ENCODE measurements around the gene TAC3. TPM values are rescaled to one million over a fixed set of nuclear protein-coding genes. Genes with fewer than 3 reads are reported as not detected.

Gene TAC3
- total RNA-seq, 4 donors from 2014 or later: not detected

GRCh38 chr12:56996793-56997545 is 19.4 kb downstream of the TAC3 start:
- Histone ChIP-seq H3K36me3 (peaks cover 0 to 24% of the 10 kb centered on the region in 2 donors), H3K4me3 (no peak overlapping the region), H3K27me3 (no peaks in the 10 kb centered on the region), H3K27ac (no peak overlapping the region), H3K4me1 (peaks cover 4 to 5% of the 10 kb centered on the region in 2 donors), H3K9me3 (no peaks in the 10 kb centered on the region)
- in situ Hi-C loops (cut with MboI; ENCODE audit: low sequenced_read_pairs in 4 of 4): no loop called here
- DNase-seq (no peak), ATAC-seq (no peak)
- no peak for TF ChIP-seq POLR2A (IDR thresholded peaks at IDR 0.05)
- TF ChIP-seq, protein P1, sequence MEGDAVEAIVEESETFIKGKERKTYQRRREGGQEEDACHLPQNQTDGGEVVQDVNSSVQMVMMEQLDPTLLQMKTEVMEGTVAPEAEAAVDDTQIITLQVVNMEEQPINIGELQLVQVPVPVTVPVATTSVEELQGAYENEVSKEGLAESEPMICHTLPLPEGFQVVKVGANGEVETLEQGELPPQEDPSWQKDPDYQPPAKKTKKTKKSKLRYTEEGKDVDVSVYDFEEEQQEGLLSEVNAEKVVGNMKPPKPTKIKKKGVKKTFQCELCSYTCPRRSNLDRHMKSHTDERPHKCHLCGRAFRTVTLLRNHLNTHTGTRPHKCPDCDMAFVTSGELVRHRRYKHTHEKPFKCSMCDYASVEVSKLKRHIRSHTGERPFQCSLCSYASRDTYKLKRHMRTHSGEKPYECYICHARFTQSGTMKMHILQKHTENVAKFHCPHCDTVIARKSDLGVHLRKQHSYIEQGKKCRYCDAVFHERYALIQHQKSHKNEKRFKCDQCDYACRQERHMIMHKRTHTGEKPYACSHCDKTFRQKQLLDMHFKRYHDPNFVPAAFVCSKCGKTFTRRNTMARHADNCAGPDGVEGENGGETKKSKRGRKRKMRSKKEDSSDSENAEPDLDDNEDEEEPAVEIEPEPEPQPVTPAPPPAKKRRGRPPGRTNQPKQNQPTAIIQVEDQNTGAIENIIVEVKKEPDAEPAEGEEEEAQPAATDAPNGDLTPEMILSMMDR (IDR thresholded peaks at IDR 0.05 in 4 of 5, conservative IDR thresholded peaks at IDR 0.05 in 1 of 5): no peak
- intact Hi-C loops (cut with DNase I; ENCODE audit: low total_unique reads): no loop called here

DNA sequence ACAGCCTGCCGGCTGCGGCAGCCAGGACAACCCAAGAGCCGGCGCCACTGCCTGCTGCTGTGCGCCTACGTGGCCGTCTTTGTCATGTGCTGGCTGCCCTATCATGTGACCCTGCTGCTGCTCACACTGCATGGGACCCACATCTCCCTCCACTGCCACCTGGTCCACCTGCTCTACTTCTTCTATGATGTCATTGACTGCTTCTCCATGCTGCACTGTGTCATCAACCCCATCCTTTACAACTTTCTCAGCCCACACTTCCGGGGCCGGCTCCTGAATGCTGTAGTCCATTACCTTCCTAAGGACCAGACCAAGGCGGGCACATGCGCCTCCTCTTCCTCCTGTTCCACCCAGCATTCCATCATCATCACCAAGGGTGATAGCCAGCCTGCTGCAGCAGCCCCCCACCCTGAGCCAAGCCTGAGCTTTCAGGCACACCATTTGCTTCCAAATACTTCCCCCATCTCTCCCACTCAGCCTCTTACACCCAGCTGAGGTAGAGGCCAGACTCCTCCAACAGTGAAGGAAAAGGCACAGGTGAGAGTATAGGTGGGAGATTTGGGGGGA is 20.3 kb downstream of the TAC3 start:
- H3K4me3 ChIP-seq: no peak overlapping the region
- peaks cover under 1 to 3% of the 10 kb centered on the region in 2 donors for H3K4me1 ChIP-seq
- intact Hi-C loops (cut with DNase I; ENCODE audit: low total_unique reads): no loop called here
- H3K9me3 ChIP-seq: no peaks in the 10 kb centered on the region
- in situ Hi-C loops (cut with MboI; ENCODE audit: low sequenced_read_pairs in 4 of 4): no loop called here
- peaks cover 0 to 20% of the 10 kb centered on the region in 2 donors for H3K36me3 ChIP-seq
- no peaks in the 10 kb centered on the region for H3K27me3 ChIP-seq
- ATAC-seq: no peak
- no peak for DNase-seq
- no peak overlapping the region for H3K27ac ChIP-seq
- TF ChIP-seq, protein P1 (IDR thresholded peaks at IDR 0.05 in 4 of 5, conservative IDR thresholded peaks at IDR 0.05 in 1 of 5): no peak
- TF ChIP-seq POLR2A (IDR thresholded peaks at IDR 0.05): no peak

GRCh38 chr12:56995201-56995929 is 21.0 kb downstream of the TAC3 start:
- Histone ChIP-seq H3K36me3 (peaks cover 0 to 20% of the 10 kb centered on the region in 2 donors), H3K27me3 (no peaks in the 10 kb centered on the region), H3K4me1 (peaks cover 0 to 3% of the 10 kb centered on the region in 2 donors), H3K4me3 (no peak overlapping the region), H3K9me3 (no peaks in the 10 kb centered on the region), H3K27ac (no peak overlapping the region)
- DNase-seq (no peak), ATAC-seq (no peak)
- intact Hi-C loops (cut with DNase I; ENCODE audit: low total_unique reads): no loop called here
- in situ Hi-C loops (cut with MboI; ENCODE audit: low sequenced_read_pairs in 4 of 4): no loop called here
- TF ChIP-seq, protein P1 (IDR thresholded peaks at IDR 0.05 in 4 of 5, conservative IDR thresholded peaks at IDR 0.05 in 1 of 5): no peak

- no peaks in the 10 kb centered on the region for H3K9me3 ChIP-seq
- intact Hi-C loops (cut with DNase I; ENCODE audit: low total_unique reads): no loop called here
- no peaks in the 10 kb centered on the region for H3K27me3 ChIP-seq
- H3K36me3 ChIP-seq: peaks cover 0 to 20% of the 10 kb centered on the region in 2 donors
- in situ Hi-C loops (cut with MboI; ENCODE audit: low sequenced_read_pairs in 4 of 4): no loop called here
- no peak overlapping the region for H3K27ac ChIP-seq
- TF ChIP-seq POLR2A (IDR thresholded peaks at IDR 0.05): no peak
- TF ChIP-seq, protein P1 (IDR thresholded peaks at IDR 0.05 in 4 of 5, conservative IDR thresholded peaks at IDR 0.05 in 1 of 5): no peak
- peaks cover 0 to 3% of the 10 kb centered on the region in 2 donors for H3K4me1 ChIP-seq
- no peak for DNase-seq
- no peak for ATAC-seq
- H3K4me3 ChIP-seq: no peak overlapping the region
Observed at GRCh38 chr12:56994231-56994746, 22.0 kb downstream of the TAC3 start.

Data from gastrocnemius medialis (tissue), 4 donors.